A673 (cell line): ENCODE measurements around the gene REG1B.

Experiments used
- CTCF ChIP-seq: fragments of 300-800, 200-600 bp; sonication (generic); conservative IDR thresholded peaks from 2 replicates; pipeline ENCODE4 v1.5.1; 2017; ENCODE audit warnings: low read depth, mild to moderate bottlenecking, antibody characterized with exemption, low read length, moderate library complexity, mixed read lengths
- EZH2 ChIP-seq: fragments of 200-600 bp; sonication (generic); IDR thresholded peaks from 2 replicates; pipeline ENCODE4 v1.6.1; 2017; ENCODE audit warnings: borderline replicate concordance, low read depth, mild to moderate bottlenecking, mixed read lengths, antibody characterized with exemption, low read length; ENCODE audit not compliant: poor library complexity, severe bottlenecking

- no peak for TF ChIP-seq CTCF
- TF ChIP-seq EZH2, result no peak
These were observed 15.4 kb upstream of the REG1B start for GRCh38 chr2:79103214-79103613.
